ENCODE measurements around the gene MED13L.

MED13L gene

DNA sequence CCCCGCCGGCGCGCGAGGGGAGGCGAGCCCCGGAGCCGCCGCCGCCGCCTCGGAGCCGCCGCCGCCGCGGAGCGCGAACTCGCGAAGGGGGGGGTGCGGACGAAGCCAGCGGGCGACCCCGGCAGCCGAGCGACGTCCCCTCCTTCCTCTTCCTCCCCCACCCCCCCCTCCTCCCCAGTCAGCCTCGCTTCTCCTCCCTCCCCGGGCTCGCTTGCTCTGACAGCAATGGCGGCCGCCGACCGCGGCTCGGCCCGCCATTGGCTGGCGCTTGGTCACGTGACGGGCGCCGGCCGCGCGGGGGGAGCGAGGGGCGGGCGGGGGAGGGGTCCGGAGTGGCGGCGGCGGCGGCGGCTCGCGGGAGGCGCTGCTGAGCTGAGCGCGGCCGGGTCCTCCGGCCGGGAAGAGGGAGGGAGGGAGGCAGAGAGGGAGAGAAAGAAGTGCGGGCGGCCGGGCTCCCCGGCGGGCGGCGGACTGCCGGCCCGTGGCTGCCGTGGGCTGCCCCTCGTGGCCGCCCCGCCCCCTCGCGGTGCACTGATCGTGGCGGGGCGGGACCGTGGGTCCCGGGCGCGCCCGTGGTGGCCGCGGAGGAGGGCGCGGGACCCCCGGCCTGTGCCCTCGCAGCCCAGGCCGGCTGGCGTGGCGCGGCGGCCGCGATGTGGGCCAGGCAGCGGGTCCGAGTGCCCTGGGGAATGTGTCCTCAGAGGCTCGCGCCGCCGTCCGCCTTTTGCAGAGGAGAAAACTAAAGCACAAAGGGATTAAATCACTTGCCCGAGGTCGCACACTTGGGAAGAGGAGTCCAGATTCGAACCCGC, at the start of gene MED13L:
Gene MED13L (minus strand): TSS at position 227 of the 812 bp plus-strand sequence. CDS start 562 bp downstream, outside the sequence.
- peak within 1 kb of the TSS; percentile 88 for H3K4me3 ChIP-seq (ENCODE audit: low read length)
- TF ChIP-seq, protein P1, sequence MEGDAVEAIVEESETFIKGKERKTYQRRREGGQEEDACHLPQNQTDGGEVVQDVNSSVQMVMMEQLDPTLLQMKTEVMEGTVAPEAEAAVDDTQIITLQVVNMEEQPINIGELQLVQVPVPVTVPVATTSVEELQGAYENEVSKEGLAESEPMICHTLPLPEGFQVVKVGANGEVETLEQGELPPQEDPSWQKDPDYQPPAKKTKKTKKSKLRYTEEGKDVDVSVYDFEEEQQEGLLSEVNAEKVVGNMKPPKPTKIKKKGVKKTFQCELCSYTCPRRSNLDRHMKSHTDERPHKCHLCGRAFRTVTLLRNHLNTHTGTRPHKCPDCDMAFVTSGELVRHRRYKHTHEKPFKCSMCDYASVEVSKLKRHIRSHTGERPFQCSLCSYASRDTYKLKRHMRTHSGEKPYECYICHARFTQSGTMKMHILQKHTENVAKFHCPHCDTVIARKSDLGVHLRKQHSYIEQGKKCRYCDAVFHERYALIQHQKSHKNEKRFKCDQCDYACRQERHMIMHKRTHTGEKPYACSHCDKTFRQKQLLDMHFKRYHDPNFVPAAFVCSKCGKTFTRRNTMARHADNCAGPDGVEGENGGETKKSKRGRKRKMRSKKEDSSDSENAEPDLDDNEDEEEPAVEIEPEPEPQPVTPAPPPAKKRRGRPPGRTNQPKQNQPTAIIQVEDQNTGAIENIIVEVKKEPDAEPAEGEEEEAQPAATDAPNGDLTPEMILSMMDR (conservative IDR thresholded peaks at IDR 0.05; ENCODE audit: low read length), result peak; percentile 26; the same call in 1 of the 2 replicates
- peak; percentile 90 for DNase-seq (ENCODE audit: low read depth)

DNA sequence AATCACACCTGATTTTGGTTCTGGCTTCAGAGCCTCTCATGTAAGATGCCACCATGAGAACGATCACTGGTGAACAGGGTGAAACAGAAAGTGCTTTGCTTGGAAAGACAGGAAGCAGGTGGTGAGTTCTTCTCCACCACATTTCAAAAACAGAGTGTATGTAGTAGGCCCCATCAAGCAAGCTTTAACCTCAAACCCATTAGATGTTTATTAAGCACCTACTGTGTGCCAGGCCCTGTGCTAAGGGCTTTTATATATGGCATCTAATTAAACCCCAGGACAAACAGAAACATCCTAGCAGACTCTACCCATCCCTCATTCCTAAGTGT, 47.8 kb upstream of the MED13L start:
- no peak overlapping the region for H3K4me3 ChIP-seq (ENCODE audit: low read length)
- no peak for DNase-seq (ENCODE audit: low read depth)
- TF ChIP-seq, protein P1 (conservative IDR thresholded peaks at IDR 0.05; ENCODE audit: low read length), result no peak

DNA sequence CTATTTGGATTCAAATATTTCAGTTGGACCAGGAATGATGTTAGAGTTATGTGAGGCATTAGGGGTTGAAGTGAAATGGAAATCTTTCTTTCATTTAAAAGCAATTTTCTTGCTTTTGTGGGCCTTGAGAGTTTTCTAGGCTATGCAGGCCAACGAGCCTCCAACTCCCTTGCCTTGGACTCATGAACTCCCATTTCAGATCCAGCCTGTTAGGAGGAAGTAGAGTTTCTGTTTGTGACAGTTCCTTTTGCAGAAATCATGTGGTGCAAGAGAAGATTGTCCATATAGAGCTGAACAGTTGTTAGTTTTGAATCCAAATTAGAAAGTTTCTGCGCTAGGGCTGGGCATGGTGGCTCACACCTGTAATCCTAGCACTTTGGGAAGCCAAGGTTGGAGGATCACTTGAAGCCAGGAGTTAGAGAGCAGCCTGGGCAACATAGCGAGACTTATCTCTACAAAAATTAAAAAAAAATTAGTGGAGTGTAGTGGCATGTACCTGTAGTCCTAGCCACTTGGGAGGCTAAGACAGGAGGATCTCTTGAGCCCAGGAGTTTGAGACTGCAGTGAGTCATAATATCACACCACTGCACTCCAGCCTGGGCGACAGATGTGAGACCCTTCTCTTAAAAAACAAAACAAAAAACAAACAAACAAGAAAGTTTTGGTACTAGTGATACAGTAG, 47.3 kb upstream of the MED13L start:
- DNase-seq (ENCODE audit: low read depth), result no peak
- no peak overlapping the region for H3K4me3 ChIP-seq (ENCODE audit: low read length)
- TF ChIP-seq, protein P1 (conservative IDR thresholded peaks at IDR 0.05; ENCODE audit: low read length), result no peak

DNA sequence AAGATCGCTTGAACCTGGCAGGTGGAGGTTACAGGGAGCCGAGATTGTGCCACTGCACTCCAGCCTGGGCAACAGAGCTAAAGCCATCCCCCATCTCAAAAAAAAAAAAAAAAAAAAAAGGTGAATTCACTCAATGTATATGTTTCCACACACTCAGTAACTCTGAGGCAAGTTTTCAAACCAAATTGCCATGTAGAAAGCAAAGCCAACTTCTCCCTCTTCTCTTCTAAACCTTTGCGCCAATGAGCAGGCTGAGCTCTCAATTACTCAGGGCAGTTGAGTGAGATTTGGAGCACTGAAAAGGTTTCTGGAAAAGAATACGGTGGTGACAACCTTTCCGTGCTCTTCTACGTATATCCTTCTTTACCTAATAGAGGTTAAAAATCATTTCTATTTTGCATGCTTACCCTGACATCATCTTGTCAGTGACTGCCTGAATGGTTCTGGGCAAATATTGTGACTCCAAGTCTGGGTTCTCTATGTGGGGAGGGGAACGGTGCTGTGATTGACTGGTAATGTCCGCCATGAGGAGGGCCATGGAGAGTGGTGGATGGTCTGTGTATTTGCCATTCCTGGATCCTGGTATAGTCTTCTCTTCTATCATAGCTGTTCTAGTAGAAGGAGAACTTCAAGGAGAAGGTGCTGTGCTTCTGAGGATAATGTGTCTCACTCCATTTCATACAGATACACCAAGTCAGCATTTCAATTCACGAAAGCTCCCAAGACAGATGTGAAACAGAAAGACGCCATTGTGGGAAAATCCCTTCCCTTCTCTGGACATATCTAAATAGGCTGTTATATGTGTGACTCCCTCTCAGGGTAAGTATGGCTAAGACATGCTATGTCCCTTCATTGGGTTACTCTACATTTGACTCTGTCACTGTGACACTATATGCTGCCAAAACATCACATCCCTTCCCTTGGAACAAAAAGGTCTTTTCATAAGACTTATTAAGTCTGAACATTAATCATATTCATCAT, 46.2 kb upstream of the MED13L start:
- no peak for DNase-seq (ENCODE audit: low read depth)
- H3K4me3 ChIP-seq (ENCODE audit: low read length), result no peak overlapping the region
- TF ChIP-seq, protein P1 (conservative IDR thresholded peaks at IDR 0.05; ENCODE audit: low read length), result no peak

DNA sequence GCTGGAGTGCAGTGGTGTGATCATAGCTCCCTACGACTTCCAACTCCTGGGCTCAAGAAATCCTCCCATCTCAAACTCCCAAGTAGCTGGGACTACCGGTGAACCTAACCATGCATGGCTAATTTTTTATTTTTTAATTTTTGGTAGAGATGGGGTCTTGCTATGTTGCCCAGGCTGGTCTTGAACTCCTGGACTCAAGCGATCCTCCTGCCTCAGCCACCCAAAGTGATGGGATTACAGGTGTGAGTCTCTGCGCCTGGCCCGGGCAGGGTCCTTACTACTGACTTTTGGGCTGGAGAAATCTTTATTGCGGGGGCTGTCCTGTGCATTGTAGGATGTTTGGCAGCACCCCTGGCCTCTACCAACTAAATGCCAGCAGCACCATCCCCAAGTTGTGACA, 44.4 kb upstream of the MED13L start:
- TF ChIP-seq, protein P1 (conservative IDR thresholded peaks at IDR 0.05; ENCODE audit: low read length), result no peak
- no peak for DNase-seq (ENCODE audit: low read depth)
- no peak overlapping the region for H3K4me3 ChIP-seq (ENCODE audit: low read length)

DNA sequence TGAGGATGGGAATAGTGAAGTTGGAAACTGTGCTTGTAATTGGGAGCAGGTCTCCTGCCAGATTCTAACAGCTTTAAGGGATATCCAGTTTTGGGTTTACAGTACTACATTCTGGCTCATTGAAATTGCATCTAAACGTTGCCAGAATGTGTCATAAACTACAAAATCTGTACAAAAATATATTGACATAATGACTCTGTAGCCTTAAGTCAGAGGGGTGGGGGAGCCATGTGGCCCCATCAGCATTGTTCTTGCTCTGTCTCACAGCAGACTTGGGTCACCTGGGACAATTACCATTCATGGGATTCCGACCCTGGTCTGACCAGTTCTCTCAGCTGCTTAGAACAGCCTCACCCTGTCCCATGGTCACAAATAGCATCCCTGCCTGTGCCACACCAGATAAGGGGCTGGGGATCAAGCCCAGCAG, 43.3 kb upstream of the MED13L start:
- no peak overlapping the region for H3K4me3 ChIP-seq (ENCODE audit: low read length)
- TF ChIP-seq, protein P1 (conservative IDR thresholded peaks at IDR 0.05; ENCODE audit: low read length), result no peak
- peak; percentile 40 for DNase-seq (ENCODE audit: low read depth)
